Measurements from ENCODE around the gene ZNF276.
"Not testable (repeated sequence)": the region's sequence is repeated elsewhere in the genome, so short reads cannot be mapped to it uniquely, and the experiment has no call there.

ZNF276 gene

GRCh38 chr16:89738072-89738377, 16.7 kb downstream of the ZNF276 start:
- DNase-seq = no peak

- no peak for DNase-seq
Measured at GRCh38 chr16:89738538-89739317, 17.4 kb downstream of the ZNF276 start.

GRCh38 chr16:89739383-89739782, 18.0 kb downstream of the ZNF276 start:
- no peak for DNase-seq

GRCh38 chr16:89741342-89742014, 20.1 kb downstream of the ZNF276 start:
- peak; percentile 42 to 83 for DNase-seq

- DNase-seq = no peak
Measured at GRCh38 chr16:89742948-89743347, 21.6 kb downstream of the ZNF276 start.

GRCh38 chr16:89744813-89745212, 23.5 kb downstream of the ZNF276 start:
- no peak for DNase-seq

GRCh38 chr16:89746043-89746442, 24.7 kb downstream of the ZNF276 start:
- DNase-seq = no peak

- no peak for DNase-seq
Measured at GRCh38 chr16:89748076-89748475, 26.7 kb downstream of the ZNF276 start.

GRCh38 chr16:89748921-89749320, 27.6 kb downstream of the ZNF276 start:
- DNase-seq = peak; percentile 65 to 91

- DNase-seq = peak; percentile 69
Measured at GRCh38 chr16:89749637-89750036, 28.3 kb downstream of the ZNF276 start.

GRCh38 chr16:89759746-89760340, 38.5 kb downstream of the ZNF276 start:
- DNase-seq = peak; percentile 21 to 38

- DNase-seq = peak; percentile 16 to 30
Measured at GRCh38 chr16:89761304-89761922, 40.1 kb downstream of the ZNF276 start.

GRCh38 chr16:89764711-89765201, 43.4 kb downstream of the ZNF276 start:
- DNase-seq = peak; percentile 93 to 96

GRCh38 chr16:89765292-89765830, 44.0 kb downstream of the ZNF276 start:
- DNase-seq = no peak

GRCh38 chr16:89770367-89770766, 49.0 kb downstream of the ZNF276 start:
- no peak for DNase-seq

GRCh38 chr16:89775223-89775622, 53.9 kb downstream of the ZNF276 start:
- no peak for DNase-seq

- not testable (repeated sequence) for DNase-seq
Measured at GRCh38 chr16:89778211-89778610, 56.9 kb downstream of the ZNF276 start.

- DNase-seq = no peak
Measured at GRCh38 chr16:89779231-89779908, 58.0 kb downstream of the ZNF276 start.

GRCh38 chr16:89779909-89780305, 58.6 kb downstream of the ZNF276 start:
- no peak for DNase-seq

- DNase-seq = no peak
Measured at GRCh38 chr16:89782489-89782888, 61.2 kb downstream of the ZNF276 start.

GRCh38 chr16:89783952-89784351, 62.6 kb downstream of the ZNF276 start:
- not testable (repeated sequence) for DNase-seq

GRCh38 chr16:89784406-89784805, 63.1 kb downstream of the ZNF276 start:
- no peak for DNase-seq

All from inflammatory macrophage treated with lipopolysaccharide for 1 hour (primary cell).